Breast epithelium (tissue), 3 donors: Measurements from ENCODE around the gene MINDY3.

ENCODE experiments used
- POLR2A ChIP-seq: fragments of 450-650 bp; IDR thresholded peaks from one replicate; pipeline ENCODE4 v1.6.1; 2016; ENCODE audit warnings: antibody characterized with exemption, mild to moderate bottlenecking, moderate library complexity
- TF ChIP-seq, protein P1 (sequence below), 3 donors: fragments of 450-650 bp; IDR thresholded peaks; one replicate each; pipeline ENCODE4 v1.5.1; 2016 to 2017; ENCODE audit warnings: antibody characterized with exemption in 3 of 3, mild to moderate bottlenecking in 3 of 3, moderate library complexity in 3 of 3

DNA sequence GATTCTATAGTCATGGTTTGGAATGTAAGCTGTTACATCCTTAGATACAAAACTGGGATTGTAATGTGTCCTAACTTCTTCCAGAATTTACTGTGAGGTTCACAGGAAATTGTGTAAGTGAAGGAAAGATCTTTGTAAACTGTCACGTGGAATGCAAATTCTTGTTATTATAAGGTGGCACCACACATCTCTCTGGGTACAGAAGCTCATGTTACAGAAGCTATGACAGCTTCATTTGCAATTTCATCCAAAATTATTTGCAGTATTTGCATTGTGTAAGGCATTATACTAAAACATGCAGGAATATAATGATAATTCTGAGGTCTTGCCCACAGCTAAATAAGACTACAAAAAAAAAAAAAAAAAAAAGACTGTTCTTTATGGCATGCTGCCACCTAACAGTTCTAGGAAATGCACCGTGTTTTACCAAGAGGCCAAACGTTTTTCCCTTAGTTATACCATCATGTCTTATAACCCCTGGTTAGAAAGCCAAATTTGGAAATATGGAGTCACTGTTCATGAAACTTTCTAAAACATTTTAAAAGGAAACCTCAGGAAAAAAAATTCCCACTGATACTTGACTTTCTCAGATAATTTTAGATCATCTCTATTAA is 17.6 kb downstream of the MINDY3 start:
- TF ChIP-seq POLR2A, result no peak
- TF ChIP-seq, protein P1, sequence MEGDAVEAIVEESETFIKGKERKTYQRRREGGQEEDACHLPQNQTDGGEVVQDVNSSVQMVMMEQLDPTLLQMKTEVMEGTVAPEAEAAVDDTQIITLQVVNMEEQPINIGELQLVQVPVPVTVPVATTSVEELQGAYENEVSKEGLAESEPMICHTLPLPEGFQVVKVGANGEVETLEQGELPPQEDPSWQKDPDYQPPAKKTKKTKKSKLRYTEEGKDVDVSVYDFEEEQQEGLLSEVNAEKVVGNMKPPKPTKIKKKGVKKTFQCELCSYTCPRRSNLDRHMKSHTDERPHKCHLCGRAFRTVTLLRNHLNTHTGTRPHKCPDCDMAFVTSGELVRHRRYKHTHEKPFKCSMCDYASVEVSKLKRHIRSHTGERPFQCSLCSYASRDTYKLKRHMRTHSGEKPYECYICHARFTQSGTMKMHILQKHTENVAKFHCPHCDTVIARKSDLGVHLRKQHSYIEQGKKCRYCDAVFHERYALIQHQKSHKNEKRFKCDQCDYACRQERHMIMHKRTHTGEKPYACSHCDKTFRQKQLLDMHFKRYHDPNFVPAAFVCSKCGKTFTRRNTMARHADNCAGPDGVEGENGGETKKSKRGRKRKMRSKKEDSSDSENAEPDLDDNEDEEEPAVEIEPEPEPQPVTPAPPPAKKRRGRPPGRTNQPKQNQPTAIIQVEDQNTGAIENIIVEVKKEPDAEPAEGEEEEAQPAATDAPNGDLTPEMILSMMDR (IDR thresholded peaks at IDR 0.05), result no peak
